HCT116 (cell line): ENCODE results near the gene MEGF8.

ENCODE experiments used
- CBX3 ChIP-seq: IDR thresholded peaks from 2 replicates; pipeline ENCODE4 v1.6.1; 2012; ENCODE audit warnings: low read depth
- EZH2 ChIP-seq: fragments of 200-600 bp; sonication (generic); IDR thresholded peaks from 2 replicates; pipeline ENCODE4 v1.6.1; 2017; ENCODE audit warnings: antibody characterized with exemption, mixed run types
- SP1 ChIP-seq: IDR thresholded peaks from 2 replicates; pipeline ENCODE4 v1.6.1; 2012; ENCODE audit warnings: low read depth
- YY1 ChIP-seq: IDR thresholded peaks from 2 replicates; pipeline ENCODE4 v1.6.1; 2011; ENCODE audit warnings: low read length, low read depth, moderate library complexity, mild to moderate bottlenecking; ENCODE audit not compliant: insufficient replicate concordance; ENCODE audit errors: extremely low read depth
- TF ChIP-seq, protein P1 (sequence below), 3 experiments: fragments of 200-600 bp in 1 of 3; sonication (generic) in 1 of 3; IDR thresholded peaks in 2 of 3; conservative IDR thresholded peaks in 1 of 3; 2 replicates each; pipeline ENCODE4 v1.5.1; 2012 to 2017; ENCODE audit warnings: low read depth in 2 of 3, low read length in 2 of 3, antibody characterized with exemption in 1 of 3, borderline replicate concordance in 1 of 3, control low read depth in 1 of 3, mild to moderate bottlenecking in 1 of 3, mixed read lengths in 1 of 3, mixed run types in 1 of 3, moderate library complexity in 1 of 3; ENCODE audit not compliant: insufficient read depth in 1 of 3

DNA sequence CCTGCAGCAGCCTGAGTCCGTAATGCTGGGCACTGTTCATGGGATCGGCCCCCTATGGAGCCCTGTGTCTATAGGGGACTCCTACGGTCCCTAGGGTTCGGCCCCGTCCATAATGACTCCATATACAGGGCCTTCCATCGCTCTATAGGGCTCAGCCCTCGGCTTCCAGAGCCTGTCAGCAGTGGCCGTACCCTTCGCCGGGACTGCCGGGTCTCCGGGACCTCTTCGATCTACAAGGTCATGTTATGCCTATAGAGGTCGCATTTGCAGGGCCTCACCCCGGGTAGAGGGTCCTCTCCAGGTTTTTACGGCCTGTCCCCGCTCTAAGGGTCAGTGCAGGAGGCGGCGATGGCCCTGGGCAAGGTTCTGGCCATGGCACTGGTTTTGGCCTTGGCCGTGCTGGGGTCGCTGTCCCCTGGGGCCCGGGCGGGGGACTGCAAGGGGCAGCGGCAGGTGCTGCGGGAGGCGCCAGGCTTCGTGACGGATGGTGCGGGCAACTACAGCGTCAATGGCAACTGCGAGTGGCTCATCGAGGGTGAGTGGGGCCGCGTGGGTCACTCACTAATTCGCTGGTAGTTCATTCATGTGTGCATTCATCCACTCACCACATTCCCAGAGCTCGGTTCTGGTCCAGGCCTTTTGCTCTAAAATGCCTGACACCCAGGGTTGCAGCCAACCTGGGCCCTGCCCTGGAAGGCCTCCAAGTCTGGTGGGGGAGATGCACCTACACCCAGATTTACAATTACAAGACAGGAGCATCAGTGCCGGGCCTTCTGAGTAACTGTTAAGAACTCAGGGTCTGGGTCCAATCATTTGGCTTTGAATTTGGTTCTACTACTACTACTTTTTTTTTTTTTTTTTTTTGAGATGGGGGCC, 699 bp downstream of the MEGF8 start:
- no peak for TF ChIP-seq EZH2
- no peak for TF ChIP-seq SP1
- TF ChIP-seq YY1, result no peak
- TF ChIP-seq CBX3, result no peak
- TF ChIP-seq, protein P1, sequence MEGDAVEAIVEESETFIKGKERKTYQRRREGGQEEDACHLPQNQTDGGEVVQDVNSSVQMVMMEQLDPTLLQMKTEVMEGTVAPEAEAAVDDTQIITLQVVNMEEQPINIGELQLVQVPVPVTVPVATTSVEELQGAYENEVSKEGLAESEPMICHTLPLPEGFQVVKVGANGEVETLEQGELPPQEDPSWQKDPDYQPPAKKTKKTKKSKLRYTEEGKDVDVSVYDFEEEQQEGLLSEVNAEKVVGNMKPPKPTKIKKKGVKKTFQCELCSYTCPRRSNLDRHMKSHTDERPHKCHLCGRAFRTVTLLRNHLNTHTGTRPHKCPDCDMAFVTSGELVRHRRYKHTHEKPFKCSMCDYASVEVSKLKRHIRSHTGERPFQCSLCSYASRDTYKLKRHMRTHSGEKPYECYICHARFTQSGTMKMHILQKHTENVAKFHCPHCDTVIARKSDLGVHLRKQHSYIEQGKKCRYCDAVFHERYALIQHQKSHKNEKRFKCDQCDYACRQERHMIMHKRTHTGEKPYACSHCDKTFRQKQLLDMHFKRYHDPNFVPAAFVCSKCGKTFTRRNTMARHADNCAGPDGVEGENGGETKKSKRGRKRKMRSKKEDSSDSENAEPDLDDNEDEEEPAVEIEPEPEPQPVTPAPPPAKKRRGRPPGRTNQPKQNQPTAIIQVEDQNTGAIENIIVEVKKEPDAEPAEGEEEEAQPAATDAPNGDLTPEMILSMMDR (IDR thresholded peaks at IDR 0.05 in 2 of 3, conservative IDR thresholded peaks at IDR 0.05 in 1 of 3; ENCODE audit: borderline replicate concordance in 1 of 3, insufficient read depth in 1 of 3, low read depth in 2 of 3, low read length in 2 of 3), result 0 out of 6 replicates have a peak, but pooled peaks of 2 of the 3 experiments have one; percentile 10 to 21
